ENCODE results near the gene TICRR.

DNA sequence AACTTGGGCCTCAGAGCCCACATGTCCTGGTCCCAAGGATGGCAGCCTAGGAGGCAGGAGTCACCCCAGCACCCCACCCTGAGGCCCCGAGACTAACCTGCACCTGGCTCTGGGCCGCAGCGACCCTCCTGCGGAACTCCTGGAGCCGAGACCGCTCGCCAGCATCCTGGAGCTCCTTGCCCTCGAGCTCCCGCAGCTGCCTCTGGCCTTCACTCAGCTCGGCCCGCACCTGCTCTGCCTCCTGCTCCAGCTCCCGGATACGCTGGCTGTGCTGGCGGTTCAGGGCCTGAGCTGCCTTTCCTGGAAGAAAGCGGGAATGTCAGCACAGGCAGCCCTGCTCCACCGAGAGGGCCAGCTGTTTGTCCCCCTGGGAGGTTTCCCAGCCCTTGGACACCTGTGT is 66.8 kb downstream of the TICRR start:
- no peak for TF ChIP-seq GATA2 (IDR thresholded peaks at IDR 0.05; ENCODE audit: low read depth, low read length)
- TF ChIP-seq GATA3 (IDR thresholded peaks at IDR 0.05; ENCODE audit: low read depth, low read length) = no peak

All from SH-SY5Y (cell line).